ENCODE measurements around the gene TSHZ2.

DNA sequence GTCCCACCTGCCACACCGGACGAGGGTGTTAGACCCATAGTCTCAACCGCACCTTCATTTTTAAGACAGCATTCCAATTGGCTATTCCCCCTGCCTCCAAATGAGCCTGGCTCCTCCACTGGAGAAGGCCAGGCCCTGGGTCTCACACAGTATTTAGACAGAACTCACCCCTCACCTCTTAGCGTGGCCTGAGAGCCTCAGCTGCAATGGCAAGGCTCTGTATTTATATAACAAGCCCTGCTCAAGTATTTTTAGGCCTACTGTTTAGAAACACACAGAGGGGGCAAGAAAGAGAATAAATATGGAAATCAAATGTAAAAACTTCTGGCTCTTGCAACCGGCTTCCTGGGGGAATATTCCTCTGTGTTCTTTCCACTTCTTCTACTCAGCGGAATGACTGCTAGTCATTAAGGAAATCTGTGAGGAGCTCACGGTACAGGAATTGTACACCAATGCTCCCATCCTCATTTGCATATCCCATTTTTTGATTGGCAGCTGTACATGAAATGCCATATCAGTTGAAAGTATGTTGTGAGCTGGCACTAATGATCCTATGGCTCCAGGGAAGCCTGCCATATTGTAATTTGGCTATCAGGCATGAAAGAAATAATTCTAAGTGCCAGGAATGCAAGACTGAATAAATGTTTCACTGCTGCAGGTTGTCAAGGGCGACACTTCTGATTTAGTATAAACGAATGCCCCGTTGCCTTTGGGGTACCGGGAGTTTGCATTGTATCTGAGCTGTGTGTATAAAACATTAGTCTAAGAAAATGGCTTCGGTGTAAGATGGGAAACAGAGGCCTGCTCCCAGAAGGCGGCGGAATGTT lies 414.0 kb downstream of the TSHZ2 start:
- TF ChIP-seq GATA2 (IDR thresholded peaks at IDR 0.05; ENCODE audit: low read depth, low read length) = no peak
- no peak for TF ChIP-seq GATA3 (IDR thresholded peaks at IDR 0.05; ENCODE audit: low read depth, low read length)
